GM12878 (cell line): ENCODE measurements around the gene CNTNAP2. TPM values are rescaled to one million over a fixed set of nuclear protein-coding genes. Genes with fewer than 3 reads are reported as not detected.

Experiments
- ATAC-seq: fragments of 200-7000 bp; cut with Tn5 transposase; 3 replicates; pipeline ENCODE4 v1.9.1; 2020; ENCODE audit warnings: mild to moderate bottlenecking, moderate library complexity
- BruUV-seq: library from RNA; stranded (reverse); fragments of 400-500 nt; replicated peaks from 2 replicates; lab custom pipeline; 2021; lab: Mats Ljungman, UMichigan
- CTCF ChIA-PET: fragments of 300-600 bp; sonication (Branson Sonifier 250); formaldehyde crosslinking; extraction: SDS; loops from one replicate; lab custom pipeline; 2021; ENCODE audit warnings: inconsistent platforms; lab: Yijun Ruan, JAX
- POLR2A ChIA-PET: fragments of 350-600 bp; formaldehyde crosslinking; extraction: SDS; loops from one replicate; lab custom pipeline; 2021; ENCODE audit warnings: inconsistent platforms; lab: Charles Lee
- RAD21 ChIA-PET: fragments of 300-600 bp; sonication (Branson Sonifier 250); formaldehyde crosslinking; loops from one replicate; lab custom pipeline; 2023; ENCODE audit warnings: antibody characterized with exemption; ENCODE audit not compliant: unreplicated experiment; lab: Charles Lee
- SMC1A ChIA-PET: fragments of 300-600 bp; sonication (Branson Sonifier 250); formaldehyde crosslinking; loops from one replicate; lab custom pipeline; 2023; ENCODE audit not compliant: unreplicated experiment, uncharacterized antibody; lab: Charles Lee
- DNase-seq: peaks from one replicate; pipeline ENCODE4 v3.0.0-alpha.2; 2011; ENCODE audit warnings: low read depth, low spot score
- FAIRE-seq: peaks from 3 replicates; lab custom pipeline; 2011; peaks lifted over from hg19 to GRCh38; lab: Jason Lieb, UNC
- H2AFZ ChIP-seq: 2 replicates; pipeline ENCODE4 v1.6.0; 2011; ENCODE audit warnings: low read depth, low read length, control low read depth; ENCODE audit not compliant: control insufficient read depth
- H3K27ac ChIP-seq: 2 replicates; pipeline ENCODE4 v1.5.1; 2011; ENCODE audit warnings: control low read depth; ENCODE audit not compliant: control insufficient read depth, insufficient read depth
- H3K27me3 ChIP-seq, 2 experiments: replicated peaks in 1 of 2; 2 replicates each; pipeline versions ENCODE4 v1.6.0 to v1.6.1; 2011; ENCODE audit warnings: low read length in 1 of 2; ENCODE audit not compliant: control insufficient read depth in 2 of 2, insufficient read depth in 2 of 2
- H3K36me3 ChIP-seq, 2 experiments: 2 replicates each; pipeline ENCODE4 v1.5.1; 2011; ENCODE audit warnings: low read length in 1 of 2; ENCODE audit not compliant: control insufficient read depth in 2 of 2, insufficient read depth in 2 of 2
- H3K4me1 ChIP-seq: 2 replicates; pipeline ENCODE4 v1.6.1; 2011; ENCODE audit warnings: mild to moderate bottlenecking, low read length, moderate library complexity, mixed read lengths; ENCODE audit not compliant: control insufficient read depth, insufficient read depth
- H3K4me2 ChIP-seq: 2 replicates; pipeline ENCODE4 v1.6.0; 2011; ENCODE audit warnings: control low read depth; ENCODE audit not compliant: control insufficient read depth, insufficient read depth
- H3K4me3 ChIP-seq: fragments of 200-600 bp; sonication (generic); 2 replicates; pipeline ENCODE4 v1.5.1; 2016
- H3K79me2 ChIP-seq: 2 replicates; pipeline ENCODE4 v1.6.0; 2011; ENCODE audit warnings: low read length; ENCODE audit not compliant: control insufficient read depth, insufficient read depth
- H3K9ac ChIP-seq: 2 replicates; pipeline ENCODE4 v1.8.0; 2011; ENCODE audit warnings: low read length, control low read depth, mixed read lengths; ENCODE audit not compliant: control insufficient read depth, insufficient read depth
- H3K9me3 ChIP-seq: replicated peaks from 3 replicates; pipeline ENCODE4 v1.5.1; 2011; ENCODE audit warnings: mild to moderate bottlenecking, low read length; ENCODE audit not compliant: control insufficient read depth, insufficient read depth
- H4K20me1 ChIP-seq: 2 replicates; pipeline ENCODE4 v1.6.0; 2011; ENCODE audit not compliant: control insufficient read depth, insufficient read depth
- ETV6 ChIP-seq, 2 experiments: fragments of 450-650 bp in 1 of 2; IDR thresholded peaks in 1 of 2; conservative IDR thresholded peaks in 1 of 2; 2 replicates each; pipeline ENCODE4 v1.6.1; 2014; ENCODE audit warnings: antibody characterized with exemption in 1 of 2, borderline replicate concordance in 1 of 2, low read depth in 1 of 2, mild to moderate bottlenecking in 1 of 2, moderate library complexity in 1 of 2
- IKZF1 ChIP-seq: fragments of 450-650 bp; conservative IDR thresholded peaks from 2 replicates; pipeline ENCODE4 v1.6.1; 2017; ENCODE audit warnings: antibody characterized with exemption, mild to moderate bottlenecking
- NFYA ChIP-seq: IDR thresholded peaks from 2 replicates; pipeline ENCODE4 v1.6.1; 2011; ENCODE audit warnings: low read depth, mild to moderate bottlenecking, low read length, improper control_type of control experiment, borderline replicate concordance
- RBBP5 ChIP-seq: fragments of 200-600 bp; sonication (generic); conservative IDR thresholded peaks from 2 replicates; pipeline ENCODE4 v1.6.1; 2016
- SMC3 ChIP-seq: IDR thresholded peaks from 2 replicates; pipeline ENCODE4 v1.6.1; 2011; ENCODE audit warnings: low read length, improper control_type of control experiment, borderline replicate concordance
- SPI1 ChIP-seq: IDR thresholded peaks from 2 replicates; pipeline ENCODE4 v1.6.1; 2011; ENCODE audit warnings: low read depth, mild to moderate bottlenecking, low read length, moderate library complexity, borderline replicate concordance; ENCODE audit not compliant: insufficient read depth
- SUZ12 ChIP-seq: fragments of 200-600 bp; sonication (generic); IDR thresholded peaks from one replicate; pipeline ENCODE4 v1.6.1; 2018; ENCODE audit warnings: antibody characterized with exemption, mild to moderate bottlenecking; ENCODE audit not compliant: unreplicated experiment
- YBX1 ChIP-seq: fragments of 450-650 bp; IDR thresholded peaks from 2 replicates; pipeline ENCODE4 v1.6.1; 2016; ENCODE audit warnings: antibody characterized with exemption
- WGBS: methylation state at CpG from one replicate; pipeline ENCODE4 v1.1.6; 2016; ENCODE audit warnings: low lambda C conversion rate; ENCODE audit not compliant: insufficient replicate concordance, insufficient coverage; ENCODE audit errors: missing lambda C conversion rate; 5-methylcytosine and 5-hydroxymethylcytosine counted together
- in situ Hi-C: fragments of 300-500 bp; cut with MboI; formaldehyde crosslinking; loops from 9 replicates; pipeline ENCODE4 v1.14.3; 2018; ENCODE audit warnings: mixed read lengths
- intact Hi-C: fragments of 100-400 bp; cut with micrococcal nuclease; formaldehyde crosslinking; loops from one replicate; pipeline ENCODE4 v1.14.2; 2022; ENCODE audit not compliant: unreplicated experiment
- polyA plus RNA-seq, 11 experiments: library from polyadenylated mRNA; depleted of rRNA in 4 of 11; unstranded in 6 of 11; stranded (reverse) in 5 of 11; fragments of >200 nt; fragmentation: Nextera tagmentation in 4 of 11; fragmentation: Illumina TruSeq in 1 of 11; extraction: Ambion mirVana in 4 of 11; extraction: Trizol in 1 of 11; gene quantifications; 1 replicate in 1 of 11; 2 replicates in 10 of 11; pipeline versions ENCODE4 v1.2.1 to v1.2.3, GENCODE V29; 2011 to 2016; ENCODE audit warnings: inconsistent platforms in 2 of 11, missing spikeins in 2 of 11, low read depth in 1 of 11
- total RNA-seq, 4 experiments: library from RNA; depleted of rRNA in 3 of 4; stranded (reverse); fragments of >200 nt in 3 of 4; fragmentation: Illumina TruSeq in 1 of 4; extraction: Trizol in 1 of 4; gene quantifications; 2 replicates each; pipeline versions ENCODE4 v1.2.1 to v1.2.3, GENCODE V29; 2013 to 2021

The CNTNAP2 gene
- total and polyA plus RNA-seq, 10 of the 15 experiments (the other 5 are each of a cell fraction or from before 2014, with no cell fraction given) = 0.03 to 0.08 (median 0.03) TPM; not detected in 7

GRCh38 chr7:147971606-147972110 is 1855.1 kb downstream of the CNTNAP2 start:
- FAIRE-seq (no peak), DNase-seq (no peak), ATAC-seq (no peak)
- no peak overlapping the region for H3K4me2 ChIP-seq
- no peaks in the 10 kb centered on the region for H3K36me3 ChIP-seq
- H3K27me3 ChIP-seq = no peaks in the 10 kb centered on the region
- no TSS peak for BruUV-seq
- intact Hi-C loops (no loop called here), in situ Hi-C loops (no loop called here)
- TF ChIP-seq SPI1 (no peak), RBBP5 (no peak), ETV6 (conservative IDR thresholded peaks at IDR 0.05 in 1 of 2, IDR thresholded peaks at IDR 0.05 in 1 of 2; ENCODE audit: borderline replicate concordance in 1 of 2, low read depth in 1 of 2) (no peak), IKZF1 (no peak), NFYA (no peak)
- H3K4me3 ChIP-seq = no peak overlapping the region
- ChIA-PET CTCF (no interaction called here), RAD21 (no interaction called here), POLR2A (no interaction called here), SMC1A (no interaction called here)
- H3K79me2 ChIP-seq = no peaks in the 10 kb centered on the region
- no peaks in the 10 kb centered on the region for H3K4me1 ChIP-seq
- H4K20me1 ChIP-seq = no peaks in the 10 kb centered on the region
- H3K27ac ChIP-seq = no peak overlapping the region
- H3K9ac ChIP-seq = no peak overlapping the region
- 41% methylated on average over 2 of the region's 2 CpGs for WGBS
- no peak overlapping the region for H2AFZ ChIP-seq
- H3K9me3 ChIP-seq = no peaks in the 10 kb centered on the region

GRCh38 chr7:147978201-147978600 is 1861.6 kb downstream of the CNTNAP2 start:
- H3K9ac ChIP-seq = no peak overlapping the region
- intact Hi-C loops = no loop called here
- no peak overlapping the region for H3K4me3 ChIP-seq
- DNase-seq = no peak
- SMC1A ChIA-PET = interaction anchor here (0.7 kb wide), 1 partner anchor 41 kb away, joined by 3 read pairs; no protein-coding TSS in a partner anchor
- WGBS = 0% methylated on average over 2 of the region's 2 CpGs
- no peak for TF ChIP-seq YBX1
- TF ChIP-seq SUZ12 = no peak
- no peak for TF ChIP-seq SMC3
- TF ChIP-seq, all 136 proteins: peak for 0
- no TSS peak for BruUV-seq
- H3K4me2 ChIP-seq = no peak overlapping the region
- H3K79me2 ChIP-seq = no peaks in the 10 kb centered on the region
- H3K36me3 ChIP-seq = no peaks in the 10 kb centered on the region
- H3K9me3 ChIP-seq = no peaks in the 10 kb centered on the region
- CTCF ChIA-PET = no interaction called here
- no peaks in the 10 kb centered on the region; a peak in 1 of 4 replicates for H3K27me3 ChIP-seq
- no peak overlapping the region for H2AFZ ChIP-seq
- no peaks in the 10 kb centered on the region for H3K4me1 ChIP-seq
- H4K20me1 ChIP-seq = no peaks in the 10 kb centered on the region
- in situ Hi-C loops = no loop called here
- POLR2A ChIA-PET = no interaction called here
- H3K27ac ChIP-seq = no peak overlapping the region
- ATAC-seq (no peak), FAIRE-seq (no peak)
- RAD21 ChIA-PET = no interaction called here
